Stimulated activated CD4-positive, alpha-beta T cell treated with anti-CD3 and anti-CD28 coated beads, Interleukin-12 subunit alpha, Interleukin-12 subunit beta, amount 100 ng/mL, for 4 hours (primary cell): ENCODE measurements around the gene NDUFC1.
"Not testable (repeated sequence)": the region's sequence is repeated elsewhere in the genome, so short reads cannot be mapped to it uniquely, and the experiment has no call there.

Source experiments
- DNase-seq: peaks from one replicate; pipeline ENCODE4 v3.0.0-alpha.2; 2020

The NDUFC1 gene

DNA sequence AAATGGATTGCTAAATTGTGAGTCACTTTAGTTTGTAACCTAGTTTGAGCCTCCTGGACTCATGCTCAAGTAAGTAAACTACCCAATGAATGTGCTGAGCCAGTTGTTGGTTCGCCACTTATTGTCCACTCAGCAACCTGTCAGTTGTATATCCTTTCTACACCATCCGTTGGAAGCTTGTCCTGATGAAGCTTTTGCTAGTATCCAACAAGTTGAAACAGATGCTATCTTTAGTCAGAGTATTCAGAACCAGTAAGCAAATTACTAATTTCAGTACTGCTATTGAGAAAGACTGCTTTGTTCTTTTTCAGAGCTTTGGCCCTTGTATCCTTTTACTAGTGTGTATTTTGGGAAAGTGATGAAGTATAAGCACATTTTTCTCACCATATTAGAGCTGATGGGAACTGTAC lies 5.3 kb downstream of the NDUFC1 start:
- DNase-seq, result no peak

DNA sequence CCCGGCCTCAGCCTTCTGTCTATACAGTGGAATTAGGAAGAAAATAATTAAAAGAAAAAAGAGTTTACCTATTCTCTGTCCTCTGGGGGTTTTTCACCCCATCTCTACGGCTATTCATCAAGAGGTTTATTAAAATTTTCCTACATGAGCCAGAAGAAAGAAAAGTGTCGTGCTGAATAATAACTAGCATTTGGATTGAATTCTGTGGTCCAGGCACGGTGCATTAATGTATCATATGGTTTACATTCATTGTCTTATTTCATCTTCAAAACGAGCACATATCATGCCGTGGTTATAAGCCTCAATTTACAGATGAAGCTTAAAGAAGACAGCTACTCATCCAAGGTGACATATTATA lies 6.4 kb downstream of the NDUFC1 start:
- no peak for DNase-seq

DNA sequence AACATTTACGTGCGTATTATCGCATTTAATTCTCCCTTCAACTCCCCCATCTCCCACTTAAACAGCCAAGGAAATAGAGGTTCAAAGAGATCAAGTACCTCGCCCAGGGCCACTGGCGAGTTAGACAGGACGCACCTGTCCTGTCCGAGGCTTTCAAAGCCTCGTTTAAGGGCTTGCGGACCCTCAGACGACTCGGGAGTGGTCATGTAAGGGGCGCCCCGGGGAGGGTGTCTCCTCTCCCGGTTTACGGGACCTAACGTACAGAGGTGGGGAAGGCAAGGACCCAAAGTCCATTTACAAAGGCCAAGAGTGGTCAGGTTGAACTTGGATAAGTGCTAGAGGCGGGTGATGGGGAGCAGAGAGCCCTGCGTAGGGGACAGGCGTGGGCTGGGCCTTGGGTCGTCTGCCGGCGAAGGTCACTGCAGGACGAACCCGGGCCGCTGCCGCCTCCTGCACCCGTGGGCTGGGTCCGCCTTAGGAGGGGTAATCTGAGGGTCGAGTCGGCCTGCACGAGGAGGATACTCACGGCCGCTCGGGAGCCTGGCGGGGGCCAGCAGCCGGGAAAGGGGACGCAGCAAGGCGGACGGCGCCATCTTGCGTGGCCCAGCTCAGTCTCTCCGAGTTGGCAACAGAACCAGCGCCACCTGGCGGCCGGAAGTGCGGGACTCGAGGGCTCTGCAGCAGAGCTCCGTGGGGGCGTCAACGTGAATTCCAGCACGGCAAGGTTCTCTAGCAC lies 6.9 kb downstream of the NDUFC1 start:
- peak; percentile 100 for DNase-seq

DNA sequence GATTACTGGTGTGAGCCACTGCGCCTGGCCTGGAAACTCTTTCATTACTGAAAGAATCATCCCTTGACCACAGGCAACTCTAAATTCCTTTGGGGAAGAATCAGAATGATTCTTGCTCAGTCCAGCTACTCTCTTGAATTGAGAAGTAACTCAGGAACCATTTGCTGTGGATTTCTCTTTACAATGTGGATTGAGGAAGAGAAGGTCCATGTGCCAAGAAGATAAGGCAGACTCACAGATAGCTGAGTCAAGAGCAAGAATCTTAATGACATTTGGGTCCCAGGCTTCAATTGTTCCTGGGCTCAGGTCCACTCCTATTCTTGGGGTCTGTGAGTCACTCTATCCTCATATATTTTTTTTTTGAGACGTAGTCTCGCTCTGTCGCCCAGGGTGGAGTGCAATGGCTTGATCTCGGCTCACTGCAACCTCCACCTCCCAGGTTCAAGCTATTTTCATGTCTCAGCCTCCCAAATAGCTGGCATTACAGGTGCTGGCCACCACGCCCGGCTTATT lies 16.0 kb downstream of the NDUFC1 start:
- DNase-seq, result no peak

DNA sequence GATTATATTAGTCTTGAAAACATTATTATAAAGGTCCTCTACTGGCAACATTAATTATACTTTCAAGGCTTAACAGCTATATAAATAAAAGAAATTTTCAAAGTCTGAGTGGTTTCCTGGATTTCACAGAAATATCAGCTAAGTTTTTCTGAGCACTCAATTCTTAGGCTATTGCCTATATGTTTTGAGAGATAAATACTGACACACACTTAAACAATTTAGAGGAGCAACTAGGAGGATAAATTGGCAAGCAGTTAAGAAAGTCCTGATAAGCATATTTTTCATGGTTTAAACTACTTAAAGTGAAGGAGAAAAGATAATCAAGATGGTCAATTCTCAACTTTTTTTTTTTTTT lies 19.6 kb downstream of the NDUFC1 start:
- no peak for DNase-seq

DNA sequence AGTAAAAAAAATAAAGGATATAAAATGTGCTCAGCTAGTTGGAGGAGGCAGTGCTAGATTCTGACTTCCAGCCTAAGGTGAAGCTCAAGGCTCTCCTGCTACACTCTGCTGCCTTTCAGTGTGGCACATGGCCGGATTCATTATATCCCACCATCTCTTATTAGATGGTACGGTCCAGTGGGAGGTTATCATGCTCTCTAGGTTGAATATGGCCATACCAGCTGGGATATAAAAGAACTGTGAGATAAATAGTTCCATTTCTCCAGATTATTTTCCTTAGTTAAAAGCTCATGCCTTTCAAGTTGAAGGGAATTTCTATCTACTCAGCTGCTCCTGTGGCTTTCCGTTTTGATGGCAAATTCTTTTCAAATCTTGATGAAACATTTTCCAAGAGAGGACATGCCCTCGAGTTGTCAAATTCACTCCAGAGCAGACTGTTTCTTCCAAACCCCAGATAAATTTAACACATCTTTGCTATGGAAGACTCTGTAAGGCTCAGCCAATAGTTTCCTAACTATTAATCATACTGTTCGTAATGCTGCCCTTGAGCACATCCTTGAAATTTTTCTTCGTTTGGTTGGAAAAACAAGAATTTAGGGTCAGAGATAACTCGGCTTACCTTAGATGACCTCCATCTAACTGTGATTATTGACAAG lies 20.1 kb downstream of the NDUFC1 start:
- no peak for DNase-seq

DNA sequence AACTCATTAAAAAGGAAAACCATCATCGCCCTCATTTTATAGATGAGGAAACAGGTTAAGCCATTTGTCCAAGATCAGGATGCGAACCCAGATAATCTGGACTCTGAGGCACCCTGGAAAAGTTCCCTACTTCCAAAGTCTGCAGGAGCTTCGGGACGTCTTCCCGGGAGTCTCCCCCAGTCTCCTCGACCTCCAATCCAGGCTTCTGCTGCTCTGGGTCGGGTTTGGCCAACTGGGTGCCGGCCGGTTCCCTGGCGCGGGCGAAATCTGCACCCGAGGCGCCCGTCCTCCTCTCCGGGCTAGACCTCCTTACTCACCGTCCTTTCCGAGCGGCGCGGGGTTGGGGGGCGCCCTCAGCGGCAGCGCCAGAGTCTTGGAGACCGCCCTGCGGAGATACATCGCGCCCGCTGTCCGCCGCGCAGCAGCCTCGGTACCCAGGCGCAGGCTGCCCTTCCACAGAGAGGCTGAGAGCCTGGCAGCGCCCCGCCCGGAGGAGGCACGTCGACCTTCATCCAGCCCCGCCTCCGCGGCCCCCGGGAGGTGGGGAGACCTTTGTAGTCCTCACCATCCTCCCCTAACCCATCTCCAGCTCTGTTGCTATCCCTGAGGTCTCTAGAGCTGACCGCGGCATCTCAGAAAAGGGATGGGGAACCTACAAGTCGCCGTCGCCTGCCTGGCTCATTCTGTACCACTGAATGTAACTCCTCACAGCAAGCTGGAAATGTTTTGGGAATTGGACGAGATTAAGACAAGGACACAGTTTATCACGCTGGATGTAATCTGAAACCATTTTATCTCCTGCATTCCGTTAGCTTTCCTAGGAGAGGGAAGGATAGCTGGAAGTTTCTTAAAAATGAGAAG lies 22.3 kb downstream of the NDUFC1 start, which contains the start of gene MGARP:
Gene MGARP, minus strand, starts transcription at position 466 of the 861 bp plus-strand sequence. Its CDS starts 67 bp downstream, at position 399.
- DNase-seq, result peak; percentile 30

DNA sequence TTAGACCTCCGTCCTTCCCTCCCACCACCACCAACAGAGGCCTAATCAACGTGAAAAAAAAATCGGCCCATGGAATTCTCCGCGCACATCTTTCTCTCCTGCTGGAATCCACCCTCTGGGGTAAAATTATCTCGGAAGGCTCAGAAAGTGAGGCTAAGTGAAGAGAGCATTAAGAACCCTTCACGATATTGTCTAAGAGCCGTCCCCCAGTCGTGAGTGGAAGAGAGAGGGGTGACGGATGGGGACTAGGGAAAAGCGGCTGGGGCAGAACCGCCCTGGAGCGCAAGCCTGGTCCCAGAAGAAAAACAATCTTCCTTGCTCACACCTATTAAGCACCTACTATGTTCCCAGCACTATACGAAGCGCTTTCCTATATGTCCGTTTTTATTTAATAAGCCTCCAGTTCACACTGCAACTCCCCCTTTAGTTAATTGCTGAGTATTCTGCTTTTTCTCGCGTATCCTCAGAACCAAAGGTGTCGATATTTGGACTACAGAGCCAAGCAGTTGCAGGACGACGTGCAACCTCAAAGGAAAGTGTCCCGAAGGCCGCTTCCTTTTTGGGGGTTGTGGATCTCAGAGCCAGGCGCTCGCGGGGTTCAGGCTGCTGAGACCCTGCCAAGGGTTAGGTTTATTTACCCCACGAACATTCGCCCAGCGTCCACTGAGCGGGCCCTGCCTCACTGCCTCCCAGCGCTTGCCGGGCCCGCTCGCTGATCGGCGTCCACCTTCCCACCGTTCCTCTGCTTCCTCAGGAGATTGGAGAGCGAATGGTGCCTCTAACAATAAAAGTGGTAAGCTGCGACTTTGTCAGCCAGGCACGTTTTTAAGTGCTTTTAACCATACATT lies 23.1 kb downstream of the NDUFC1 start:
- DNase-seq, result no peak

DNA sequence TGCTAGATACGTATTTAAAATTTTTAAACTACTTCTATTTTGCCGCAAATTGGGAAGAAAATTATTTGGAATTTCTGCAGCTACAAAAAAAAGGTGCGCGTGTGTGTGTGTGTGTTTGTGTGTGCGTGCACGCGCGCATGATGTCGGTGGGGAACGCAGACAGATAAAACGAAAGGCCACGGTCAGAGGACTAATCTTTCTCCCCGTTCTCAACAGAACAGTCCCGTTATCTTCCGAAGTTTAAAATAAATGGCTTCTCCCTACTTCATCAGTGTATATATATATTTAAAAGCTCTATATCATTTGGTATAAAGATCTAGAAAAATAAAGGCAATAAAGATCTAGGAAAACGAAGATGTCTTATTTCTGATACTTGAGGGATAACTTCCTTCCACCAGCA lies 23.8 kb downstream of the NDUFC1 start:
- no peak for DNase-seq

DNA sequence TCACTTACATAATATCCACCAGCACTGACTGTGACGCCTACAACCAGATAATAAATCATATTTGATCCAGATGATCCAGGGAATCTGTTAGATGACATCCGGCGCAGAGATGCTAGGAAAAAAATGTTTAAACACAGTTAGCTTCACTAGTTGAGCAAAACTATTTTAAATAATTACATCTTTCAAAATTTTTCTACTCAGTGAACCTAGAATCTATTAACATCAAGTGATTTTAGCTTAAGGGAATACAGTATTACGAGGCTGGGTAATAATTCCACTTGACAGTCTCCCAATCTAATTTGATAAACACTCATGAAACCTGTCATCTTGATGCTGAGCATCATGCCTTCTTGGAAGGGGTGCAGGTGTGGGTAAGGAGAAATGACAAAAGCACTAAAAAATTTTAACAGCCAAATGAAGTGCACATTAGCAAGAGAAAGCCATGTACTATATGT lies 27.0 kb downstream of the NDUFC1 start:
- no peak for DNase-seq

DNA sequence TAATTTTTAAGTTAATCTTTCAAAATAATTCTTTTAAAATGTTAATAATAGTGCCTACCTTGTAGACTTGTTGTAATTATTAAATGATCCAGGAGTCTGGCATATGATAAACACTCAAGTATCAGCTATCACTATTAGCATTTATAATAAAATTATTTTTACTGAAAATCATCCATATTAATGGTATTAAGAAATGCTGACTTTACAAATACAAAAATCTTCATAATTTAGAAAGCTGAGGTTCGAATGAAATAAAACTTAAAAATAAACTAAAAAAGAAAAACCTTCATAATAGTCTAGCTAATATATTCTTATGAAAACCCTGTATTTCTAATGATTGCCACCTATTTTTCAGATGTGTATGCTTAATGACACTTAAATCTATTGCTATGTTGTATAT lies 27.5 kb downstream of the NDUFC1 start:
- no peak for DNase-seq

DNA sequence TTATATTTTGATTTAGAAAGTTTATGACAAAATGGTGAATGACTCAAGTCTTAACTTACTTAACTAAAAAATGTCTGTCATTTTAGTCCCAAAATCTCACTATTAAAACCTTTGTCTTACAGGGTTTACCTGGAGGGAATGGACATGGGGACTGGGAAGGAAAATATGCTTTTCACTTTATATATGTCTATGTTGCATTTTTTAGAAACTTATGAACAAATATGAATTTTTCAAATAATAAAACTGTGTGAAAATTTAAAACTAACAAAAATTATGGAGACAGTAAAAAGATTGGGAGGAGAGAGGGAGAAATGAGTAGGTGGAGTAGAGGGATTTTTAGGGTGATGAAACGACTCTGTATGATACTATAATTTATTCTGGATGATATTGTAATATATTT lies 28.4 kb downstream of the NDUFC1 start:
- DNase-seq, result no peak

DNA sequence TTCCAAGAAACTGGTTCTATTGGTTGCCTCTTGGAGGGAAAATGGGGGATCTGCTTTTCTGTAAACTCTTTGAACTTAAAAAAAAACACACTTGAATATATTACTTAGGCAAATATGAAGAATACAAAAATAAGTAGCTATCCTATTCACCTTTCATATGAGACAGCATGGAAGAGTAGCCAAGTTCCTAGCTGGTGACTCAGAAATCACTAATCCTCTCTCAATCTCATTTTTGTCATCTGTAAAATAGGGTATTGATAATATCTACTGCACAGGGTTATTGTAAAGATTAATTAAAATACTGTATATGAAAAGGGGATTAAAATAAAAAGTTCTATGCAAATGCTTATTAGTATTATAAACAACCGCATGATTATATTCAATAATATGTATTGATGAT lies 35.0 kb downstream of the NDUFC1 start:
- no peak for DNase-seq

DNA sequence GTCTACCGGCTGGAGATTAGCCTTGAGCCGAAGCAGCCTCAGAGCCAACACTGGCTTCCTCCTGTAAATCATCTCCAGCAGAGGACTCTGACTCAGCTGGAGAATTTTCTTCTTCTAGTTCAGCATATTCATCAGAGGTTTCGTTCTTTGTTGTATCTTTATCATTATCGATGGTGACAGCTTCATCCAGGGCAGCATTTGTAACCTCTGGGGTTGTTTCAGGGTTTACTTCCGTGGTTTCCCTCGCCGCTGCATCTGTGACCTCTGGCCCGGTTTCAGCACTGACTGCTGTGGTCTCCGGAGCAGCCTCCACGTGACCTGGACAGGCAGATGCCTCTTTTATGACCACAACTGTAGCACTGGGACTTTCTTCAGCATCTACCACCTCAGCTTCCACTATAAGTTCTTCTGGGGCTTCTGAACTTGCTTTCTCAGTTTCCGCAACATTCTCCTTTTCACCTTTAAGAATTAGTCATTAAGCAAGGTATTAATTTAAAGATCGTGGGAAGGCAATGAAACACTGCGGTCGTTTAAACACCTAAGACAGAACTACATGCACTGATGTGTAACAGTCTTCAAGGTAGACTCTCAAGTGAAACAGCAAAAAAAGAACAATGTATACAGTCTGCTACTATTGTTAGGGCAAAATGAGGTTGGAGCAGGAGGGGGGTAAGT lies 35.6 kb downstream of the NDUFC1 start:
- peak; percentile 57 for DNase-seq

DNA sequence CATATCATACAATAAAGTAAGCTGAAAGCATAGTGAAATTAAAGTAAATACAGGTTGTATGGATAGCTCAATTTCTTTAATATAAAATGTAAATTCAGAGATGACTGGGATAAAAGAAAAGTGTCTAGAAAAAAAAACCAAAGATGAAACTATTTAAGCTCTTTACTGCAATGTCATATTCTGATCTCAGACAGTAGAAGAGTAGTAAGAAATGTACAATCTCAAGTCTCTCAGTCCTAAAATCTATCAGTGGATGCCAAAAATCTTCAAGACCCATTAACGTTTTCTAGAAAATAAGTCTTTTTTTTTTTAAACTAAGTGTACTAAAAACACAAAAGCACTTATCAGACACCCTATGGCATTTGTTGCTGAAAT lies 36.1 kb downstream of the NDUFC1 start:
- no peak for DNase-seq

DNA sequence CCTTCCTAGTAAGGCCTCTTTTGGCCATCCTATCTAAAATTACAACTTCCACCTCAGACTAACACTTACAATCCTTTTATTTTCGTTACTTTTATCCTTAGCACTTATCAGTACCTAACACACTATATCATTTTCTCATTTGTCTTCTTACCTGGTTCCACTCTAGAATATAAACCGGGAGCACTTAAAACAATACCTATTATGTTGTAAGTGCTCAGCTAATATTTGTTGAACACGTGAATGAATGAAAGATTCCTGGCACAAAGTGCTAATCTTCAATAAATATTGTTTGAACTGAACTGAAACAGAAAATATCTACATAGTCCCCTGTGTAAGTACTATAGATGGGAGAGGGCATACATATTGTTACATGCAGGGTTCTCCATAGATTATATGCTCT lies 36.6 kb downstream of the NDUFC1 start:
- no peak for DNase-seq

DNA sequence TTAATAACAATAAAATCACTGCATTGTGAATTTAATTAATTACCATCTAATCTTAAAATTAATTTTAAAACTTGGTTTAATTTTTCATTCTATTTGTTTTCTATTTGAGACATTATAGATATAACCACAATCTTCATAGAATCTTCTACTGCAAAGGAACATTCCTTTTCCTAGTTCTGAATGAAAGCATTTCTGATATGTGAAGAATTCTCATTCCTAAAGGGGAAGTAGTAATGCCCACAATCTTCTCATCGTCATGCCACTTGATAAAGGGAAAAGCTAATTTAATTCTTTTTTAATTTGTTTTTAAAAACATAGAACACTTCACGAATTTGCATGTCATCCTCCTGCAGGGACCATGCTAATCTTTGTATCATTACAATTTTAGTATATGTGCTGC lies 45.9 kb downstream of the NDUFC1 start:
- DNase-seq, result no peak

DNA sequence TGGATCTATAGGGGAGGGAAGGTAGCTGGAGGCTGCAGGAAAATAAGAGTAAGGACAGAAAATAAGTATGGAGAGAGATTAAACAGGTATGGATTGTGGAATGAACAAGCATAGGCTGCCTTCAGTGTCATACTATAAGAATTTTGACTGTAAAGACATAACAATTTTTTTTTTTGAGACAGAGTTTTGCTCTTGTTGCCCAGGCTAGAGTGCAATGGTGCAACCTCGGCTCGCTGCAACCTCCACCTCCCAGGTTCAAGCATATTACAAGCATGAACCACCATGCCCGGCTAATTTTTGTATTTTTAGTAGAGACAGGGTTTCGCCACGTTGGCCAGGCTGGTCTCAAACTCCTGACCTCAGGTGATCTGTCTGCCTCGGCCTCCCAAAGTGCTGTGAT lies 46.7 kb downstream of the NDUFC1 start:
- DNase-seq, result not testable (repeated sequence)

DNA sequence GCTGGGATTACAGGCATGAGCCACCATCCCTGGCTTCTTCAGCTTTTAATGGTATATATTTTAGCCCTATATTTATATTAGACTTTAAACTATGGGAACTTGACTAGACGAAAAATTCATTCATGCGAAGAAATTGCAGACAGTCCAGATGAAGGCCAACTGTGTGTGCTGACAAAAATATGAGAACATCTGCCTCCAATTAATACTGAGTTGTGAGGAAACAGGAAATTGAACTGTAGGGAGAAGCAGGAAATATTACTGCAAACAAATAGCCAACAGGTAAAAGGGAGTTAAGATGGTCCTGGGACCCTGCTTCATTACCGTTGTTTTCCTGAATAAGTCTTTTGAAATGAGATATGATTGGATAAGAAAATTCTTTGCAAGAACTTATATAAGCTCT lies 48.6 kb downstream of the NDUFC1 start:
- no peak for DNase-seq

DNA sequence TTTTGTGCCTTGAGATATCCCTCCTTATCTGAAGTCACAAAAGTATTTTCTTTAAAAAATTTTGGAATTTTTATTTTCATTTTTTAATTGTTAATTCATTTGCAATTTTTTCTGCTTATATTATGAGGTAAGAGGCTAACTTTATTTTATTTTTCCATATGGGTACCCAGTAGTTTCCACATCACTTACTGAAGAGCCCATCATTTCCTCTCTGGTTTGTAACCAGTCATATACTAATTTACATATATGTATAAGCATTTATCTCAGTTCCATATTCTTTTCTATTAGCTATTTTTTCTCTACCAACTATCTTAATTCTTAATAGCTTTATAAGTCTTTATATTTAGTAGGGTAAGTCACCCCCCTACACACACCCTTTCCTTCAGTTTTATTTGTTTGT lies 49.2 kb downstream of the NDUFC1 start:
- DNase-seq, result no peak

DNA sequence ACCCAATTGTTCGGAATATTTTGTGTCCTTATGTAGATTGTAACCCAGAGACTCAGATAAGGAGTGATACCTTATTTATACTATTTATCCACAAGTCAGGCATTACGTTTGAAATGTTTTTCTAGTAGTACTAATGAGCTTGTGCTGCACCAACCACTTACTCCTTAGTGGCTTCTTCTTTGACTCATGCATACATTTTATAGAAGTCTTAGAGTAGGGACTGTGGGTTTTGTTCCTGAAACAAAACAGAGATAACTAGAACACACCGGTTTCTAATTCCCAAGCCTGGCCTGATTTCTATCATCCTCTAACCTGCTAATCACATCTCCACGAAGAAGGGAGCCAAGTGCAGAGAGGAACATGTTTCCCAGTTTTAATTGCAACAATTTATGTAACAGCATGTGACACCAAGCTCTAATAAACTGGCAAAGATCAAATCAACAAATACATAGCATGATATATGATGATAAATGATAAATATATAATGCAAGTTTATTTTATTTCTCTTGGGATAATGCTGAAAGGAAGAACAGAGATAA lies 54.5 kb downstream of the NDUFC1 start:
- DNase-seq, result no peak

DNA sequence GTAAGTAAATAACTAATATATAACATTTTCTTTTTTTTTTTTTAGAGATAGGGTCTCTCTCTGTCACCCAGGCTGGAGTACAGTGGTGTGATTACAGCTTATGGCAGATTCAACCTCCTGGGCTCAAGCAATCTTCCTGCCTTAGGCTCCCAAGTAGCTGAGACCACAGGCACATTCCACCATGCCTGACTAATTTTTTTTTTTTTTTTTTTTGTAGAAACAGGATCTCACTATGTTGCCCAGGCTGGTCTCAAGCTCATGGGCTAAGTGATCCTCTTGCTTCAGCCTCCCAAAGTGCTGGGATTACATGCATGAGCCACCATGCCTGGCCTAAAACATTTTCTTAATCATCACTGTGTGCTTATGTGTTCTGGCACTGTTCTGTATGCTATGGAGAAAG lies 55.0 kb downstream of the NDUFC1 start:
- no peak for DNase-seq
